Muscle of back (tissue), 11 donors: ENCODE results near the gene SPATA20. TPM values are rescaled to one million over a fixed set of nuclear protein-coding genes. Genes with fewer than 3 reads are reported as not detected.
A peak's percentile ranks its signal among the peaks of the same experiment; 100 is the strongest.

ENCODE experiments used
- DNase-seq, 3 donors: peaks; one replicate each; pipeline versions ENCODE4 v3.0.0 to v3.0.0-alpha.2; 2013
- polyA plus RNA-seq, 10 donors: library from polyadenylated mRNA; unstranded; fragments of 120-200 nt; gene quantifications; one replicate each; pipeline ENCODE4 v1.2.1, GENCODE V29; 2013; ENCODE audit not compliant: insufficient read length in 10 of 10

SPATA20 gene
- polyA plus RNA-seq, 10 donors: 19.6 to 35.7 (median 27.1) TPM

DNA sequence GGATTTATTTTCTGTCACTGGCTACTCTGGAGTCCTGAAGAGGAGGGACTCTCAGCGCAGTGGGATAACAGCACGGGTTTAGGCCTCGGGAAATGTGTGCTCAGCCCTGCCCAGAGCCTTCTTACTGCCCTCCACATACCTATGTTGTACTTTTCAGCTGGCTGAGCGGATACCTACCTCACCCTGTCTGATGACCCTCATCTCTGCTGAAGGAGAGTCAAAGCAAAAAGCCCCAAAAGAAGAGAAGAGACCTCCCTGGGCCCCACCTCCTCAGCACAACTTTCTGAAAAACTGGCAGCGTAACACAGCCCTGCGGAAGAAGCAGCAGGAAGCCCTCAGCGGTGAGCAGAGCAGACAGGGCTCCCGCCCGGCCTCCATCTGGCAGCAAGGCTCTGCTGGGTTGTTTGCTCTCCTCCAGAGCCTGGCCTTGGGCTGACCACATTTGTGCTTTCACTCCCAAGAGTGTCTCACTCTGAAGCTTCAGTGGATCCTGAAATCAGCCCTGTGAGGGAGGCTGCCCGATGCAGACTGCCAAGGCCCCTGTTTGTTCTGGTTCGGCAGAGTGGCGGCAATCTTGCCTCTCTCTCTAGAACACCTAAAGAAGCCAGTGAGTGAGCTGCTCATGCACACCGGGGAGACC is 28.5 kb upstream of the SPATA20 start:
- no peak for DNase-seq

DNA sequence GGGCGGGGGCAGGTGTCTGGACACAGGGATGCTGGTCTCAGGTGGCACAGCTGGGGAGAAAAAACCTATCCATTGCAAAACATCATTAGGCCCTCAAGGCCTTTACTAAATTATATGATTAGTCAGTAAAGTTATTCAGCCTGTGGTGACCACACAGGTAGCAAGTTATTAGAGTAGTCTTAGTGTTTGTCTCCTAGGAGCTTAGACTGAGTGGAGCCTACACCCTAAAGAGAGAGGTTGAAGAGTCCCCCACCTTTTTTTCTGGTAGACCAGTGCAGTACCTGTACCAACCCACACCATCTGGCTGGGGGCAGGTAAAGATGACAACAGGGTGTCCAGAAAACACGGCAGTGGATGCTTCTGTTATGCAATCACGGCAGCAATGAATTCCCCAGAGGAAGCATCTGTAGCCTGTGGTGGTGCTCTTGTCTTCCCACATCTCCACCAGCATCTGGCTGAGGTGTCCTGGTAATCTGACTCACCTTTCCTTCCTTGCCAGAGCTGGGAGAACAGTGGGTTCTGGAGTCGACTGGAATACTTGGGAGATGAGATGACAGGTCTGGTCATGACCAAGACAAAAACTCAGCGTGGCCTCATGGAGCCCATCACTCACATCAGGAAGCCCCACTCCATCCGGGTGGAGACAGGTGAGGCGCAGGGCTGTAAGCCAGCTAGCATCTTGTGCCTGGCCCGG is 27.7 kb upstream of the SPATA20 start:
- no peak for DNase-seq

GRCh38 chr17:50520483-50520882 is 26.5 kb upstream of the SPATA20 start:
- DNase-seq: no peak

DNA sequence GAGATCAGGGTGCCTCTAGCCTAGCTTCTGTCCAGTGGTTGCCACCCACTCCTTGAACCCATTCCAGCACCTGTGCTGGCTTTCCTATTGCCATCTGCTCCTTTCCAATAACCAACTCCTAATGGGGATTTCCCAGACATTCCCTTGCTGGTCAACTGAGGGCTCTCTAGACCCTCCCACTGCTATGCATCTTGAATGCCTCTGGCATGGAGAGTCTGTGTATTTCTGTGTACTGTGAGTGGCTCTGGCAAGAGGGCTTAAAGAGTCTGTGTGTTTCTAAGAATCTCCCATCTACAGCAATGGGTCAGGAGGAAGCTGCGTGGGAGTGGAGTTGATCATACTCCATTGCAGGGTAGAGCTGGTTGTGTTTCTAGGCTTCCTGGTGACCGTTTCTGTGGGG is 25.5 kb upstream of the SPATA20 start:
- no peak for DNase-seq

DNA sequence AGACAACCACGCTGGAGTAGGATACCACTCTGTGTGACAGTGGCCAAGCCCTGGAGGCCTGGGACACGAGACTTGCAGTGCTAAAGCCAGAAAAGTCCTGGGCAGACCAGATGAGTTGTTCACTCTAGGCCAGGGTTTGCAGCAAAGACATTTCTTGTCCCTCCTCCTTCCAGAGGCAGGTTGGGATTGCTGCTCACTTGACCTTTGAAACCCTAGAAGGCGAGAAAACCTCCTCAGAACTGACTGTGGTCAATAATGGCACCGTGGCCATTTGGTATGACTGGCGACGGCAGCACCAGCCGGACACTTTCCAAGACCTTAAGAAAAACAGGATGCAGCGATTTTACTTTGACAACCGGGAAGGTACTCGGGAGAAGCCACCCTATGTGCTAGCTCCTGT is 24.2 kb upstream of the SPATA20 start:
- DNase-seq: no peak

GRCh38 chr17:50523208-50523607 is 23.8 kb upstream of the SPATA20 start:
- DNase-seq: no peak

DNA sequence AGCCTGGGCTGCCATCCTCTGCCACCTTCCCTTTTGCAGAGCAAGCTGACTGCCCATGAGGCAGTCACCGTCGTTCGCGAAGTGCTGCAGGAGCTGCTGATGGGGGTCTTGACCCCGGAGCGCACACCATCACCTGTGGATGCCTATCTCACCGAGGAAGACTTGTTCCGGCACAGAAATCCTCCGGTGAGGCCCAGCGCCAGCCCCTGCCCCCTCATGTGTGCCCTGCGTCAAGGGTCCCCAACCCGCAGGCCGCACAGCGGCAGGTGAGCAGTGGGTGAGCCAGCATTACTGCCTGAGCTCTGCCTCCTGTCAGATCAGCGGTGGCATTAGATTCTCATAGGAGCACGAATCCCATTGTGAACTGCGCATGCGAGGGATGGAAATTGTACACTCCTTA is 22.1 kb upstream of the SPATA20 start:
- no peak for DNase-seq

- no peak for DNase-seq
These were observed 19.7 kb upstream of the SPATA20 start for GRCh38 chr17:50527155-50527762.

GRCh38 chr17:50527949-50528474 is 19.0 kb upstream of the SPATA20 start:
- no peak for DNase-seq

DNA sequence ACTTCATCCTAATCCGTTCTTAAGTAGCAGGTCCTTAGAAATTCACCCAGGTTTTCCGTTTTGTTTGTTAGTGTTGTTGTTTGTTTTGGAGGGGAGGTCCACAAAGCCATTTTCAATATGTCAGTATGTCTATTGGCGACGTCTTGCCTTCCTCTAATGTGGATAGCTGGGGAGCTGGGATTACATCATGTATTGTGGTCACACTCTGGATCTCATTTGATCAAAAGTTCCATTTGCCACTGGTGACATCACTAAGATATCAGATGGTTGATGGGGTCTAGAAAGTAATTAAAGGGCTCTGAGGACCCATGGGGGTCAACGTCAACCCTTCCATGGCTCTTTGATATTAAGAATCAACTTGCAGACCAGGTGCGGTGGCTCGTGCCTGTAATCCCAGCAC is 17.1 kb upstream of the SPATA20 start:
- DNase-seq: no peak

DNA sequence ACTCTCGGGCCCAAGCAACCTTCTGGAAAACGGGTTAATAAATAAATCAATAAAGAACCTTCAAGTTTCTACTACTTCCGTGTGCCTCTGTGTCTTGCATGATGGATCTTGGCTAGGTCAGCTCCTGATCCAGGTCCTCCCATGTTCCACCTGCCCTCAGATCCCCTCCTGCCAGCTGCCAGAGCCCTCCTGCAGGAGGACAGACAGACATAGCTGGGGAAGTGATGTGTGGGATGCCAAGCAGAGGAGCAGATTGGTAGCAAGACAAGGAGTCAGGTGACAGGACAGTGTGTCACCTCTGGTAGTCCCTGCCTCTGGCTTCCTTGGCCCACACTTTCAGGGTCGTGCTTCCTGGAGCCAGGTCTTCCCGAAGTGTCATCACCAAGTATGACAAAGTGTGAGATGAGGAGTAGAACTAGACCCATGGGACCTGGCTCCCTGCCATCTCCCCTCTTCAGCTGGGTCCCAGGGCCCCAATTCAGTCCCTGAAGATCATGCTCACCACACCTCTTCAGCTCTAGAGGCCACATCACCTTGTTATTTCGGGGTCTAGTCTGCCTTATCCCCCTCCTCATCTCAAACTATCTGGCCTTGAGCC is 15.4 kb upstream of the SPATA20 start:
- no peak for DNase-seq

- no peak for DNase-seq
These were observed 14.4 kb upstream of the SPATA20 start, which contains the start of gene EPN3 for GRCh38 chr17:50532452-50533024. EPN3 (plus strand) TSS chr17:50532735; CDS start chr17:50536557, 3,822 bp downstream.

- no peak for DNase-seq
These were observed 13.8 kb upstream of the SPATA20 start for GRCh38 chr17:50533185-50533584.

GRCh38 chr17:50533720-50534148 is 13.2 kb upstream of the SPATA20 start:
- DNase-seq: peak; percentile 38 to 76 (median 66)

DNA sequence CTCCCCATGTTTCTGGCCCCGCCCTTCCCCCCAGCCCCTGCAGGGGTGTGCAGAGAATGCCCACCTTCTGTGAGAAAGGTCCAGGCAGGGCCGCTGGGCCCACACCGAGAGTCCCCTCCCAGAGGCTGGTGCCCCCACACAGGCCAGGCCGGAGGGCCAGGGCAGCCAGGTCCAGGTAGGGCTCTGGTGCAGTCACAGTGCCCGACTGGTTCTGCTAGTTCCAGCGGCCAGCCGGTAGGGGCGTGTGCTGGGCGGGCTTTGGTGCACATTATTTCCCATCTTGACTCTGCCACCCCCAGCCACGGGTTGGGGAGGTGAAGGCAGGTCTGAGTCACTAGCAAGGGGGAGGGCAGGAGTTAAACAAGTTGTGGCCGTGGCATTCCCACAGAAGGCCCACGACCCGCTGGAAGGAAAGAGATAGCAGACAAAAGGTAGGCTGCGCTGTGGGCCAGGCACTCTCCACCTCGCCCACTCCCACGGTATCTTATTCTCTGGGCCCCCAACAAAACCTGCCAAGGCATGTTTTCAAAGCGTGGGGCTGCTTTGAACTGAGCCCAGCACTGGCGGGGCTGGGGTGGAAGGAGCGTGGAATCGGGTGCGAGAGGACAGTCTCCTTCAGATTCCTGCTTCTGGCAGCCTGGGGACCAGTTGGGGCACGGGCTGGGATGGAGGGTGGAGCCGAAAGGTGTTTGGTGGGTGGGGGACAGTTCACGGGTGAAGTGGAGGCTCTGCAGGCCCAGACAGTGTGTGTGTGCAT is 12.6 kb upstream of the SPATA20 start:
- no peak for DNase-seq

DNA sequence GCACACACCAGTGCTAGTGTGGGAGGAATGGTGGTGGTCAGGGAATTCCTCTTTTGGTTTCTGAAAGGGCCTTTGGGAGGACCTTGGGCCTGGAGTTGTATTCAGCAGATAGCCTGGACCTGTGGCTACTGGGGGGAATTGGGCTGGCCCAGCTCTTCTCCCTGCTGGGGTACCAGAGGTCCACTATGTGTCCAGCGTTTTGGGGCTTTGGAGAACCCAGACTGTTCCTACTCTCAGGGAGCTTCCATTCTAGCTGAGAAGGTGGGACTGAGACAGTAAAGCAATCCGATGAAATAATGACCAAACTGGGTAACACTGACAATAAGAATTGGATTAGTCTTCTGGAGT is 12.0 kb upstream of the SPATA20 start:
- DNase-seq: no peak

DNA sequence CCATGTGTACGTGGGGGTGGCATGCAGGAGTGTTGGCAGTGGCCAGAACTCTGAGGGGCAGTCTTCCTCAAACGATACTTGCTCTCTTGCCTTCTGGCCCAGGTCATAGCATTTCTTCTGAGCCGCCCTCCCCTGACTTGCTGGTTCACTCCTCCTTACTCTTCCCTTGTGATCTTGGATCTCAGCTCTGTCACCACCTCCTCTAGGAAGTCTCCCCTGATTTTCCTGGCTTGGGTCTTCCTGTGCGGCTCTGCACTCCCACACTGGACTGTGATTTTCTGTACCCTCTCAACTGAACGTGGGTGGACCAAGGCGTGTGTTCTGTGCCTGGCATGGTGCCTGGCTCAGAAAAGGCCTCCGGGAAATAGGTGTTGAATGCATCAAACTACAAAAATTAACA is 11.6 kb upstream of the SPATA20 start:
- DNase-seq: no peak

- no peak for DNase-seq
These were observed 10.0 kb upstream of the SPATA20 start for GRCh38 chr17:50536683-50537646.

GRCh38 chr17:50537721-50538548 is 9.0 kb upstream of the SPATA20 start:
- no peak for DNase-seq
